ENCODE measurements around the gene CHRNE. TPM values are rescaled to one million over a fixed set of nuclear protein-coding genes. Genes with fewer than 3 reads are reported as not detected.

Gene CHRNE
- total RNA-seq, 1 donor from 2014 or later = 0.69 TPM

DNA sequence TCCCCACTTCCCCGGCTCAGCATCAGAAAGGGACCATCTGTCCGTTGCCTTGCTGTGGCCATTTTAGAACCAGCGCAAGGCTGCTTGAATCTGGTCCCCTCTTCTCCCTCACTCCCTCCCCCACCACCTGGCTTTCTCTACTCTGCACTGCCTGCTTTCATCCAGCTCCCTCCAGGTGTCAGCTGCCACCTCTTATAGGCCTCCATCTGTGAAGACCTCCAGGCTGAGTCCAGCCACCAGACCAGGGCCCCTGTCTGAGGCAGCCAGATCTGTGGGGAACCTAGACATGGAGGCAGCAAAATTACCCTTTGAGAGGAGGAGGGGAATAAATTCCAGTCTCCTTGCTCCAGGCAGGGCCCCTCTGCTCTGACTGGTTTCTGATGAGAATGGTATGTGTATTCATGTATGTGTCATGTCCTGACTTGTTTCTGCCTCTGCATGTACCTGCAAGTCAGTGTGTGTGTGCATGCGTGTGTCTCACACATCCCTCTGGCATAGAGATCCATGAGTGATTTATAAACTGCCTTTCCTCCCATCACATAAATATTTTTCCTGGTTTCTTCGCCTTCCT lies 48.7 kb downstream of the CHRNE start:
- no peak for DNase-seq

- no peak for DNase-seq
Observed at GRCh38 chr17:4853208-4853671, 49.7 kb downstream of the CHRNE start.

DNA sequence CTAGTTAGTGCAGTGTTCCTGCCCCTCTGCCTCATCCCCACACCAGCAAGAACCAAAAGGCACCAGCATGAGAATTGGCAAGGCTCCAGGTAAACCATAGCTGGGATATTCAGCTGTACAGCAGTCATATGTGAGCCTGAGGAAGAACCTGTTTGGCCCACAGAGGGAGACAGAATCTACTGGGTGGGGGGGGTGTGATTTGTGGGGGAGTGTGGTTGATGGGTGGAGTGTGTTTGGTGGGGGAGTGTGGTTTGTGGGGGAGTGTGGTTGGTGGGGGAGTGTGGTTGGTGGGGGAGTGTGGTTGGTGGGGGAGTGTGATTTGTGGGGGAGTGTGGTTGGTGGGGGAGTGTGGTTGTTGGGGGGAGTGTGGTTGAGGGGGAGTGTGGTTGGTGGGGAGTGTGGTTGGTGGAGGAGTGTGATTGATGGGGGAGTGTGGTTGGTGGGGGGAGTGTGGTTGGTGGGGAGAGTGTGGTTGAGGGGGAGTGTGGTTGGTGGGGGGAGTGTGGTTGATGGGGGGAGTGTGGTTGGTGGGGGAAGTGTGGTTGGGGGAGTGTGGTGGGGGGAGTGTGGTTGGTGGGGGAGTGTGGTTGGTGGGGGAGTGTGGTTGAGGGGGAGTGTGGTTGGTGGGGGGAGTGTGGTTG lies 50.2 kb downstream of the CHRNE start:
- no peak for DNase-seq

DNA sequence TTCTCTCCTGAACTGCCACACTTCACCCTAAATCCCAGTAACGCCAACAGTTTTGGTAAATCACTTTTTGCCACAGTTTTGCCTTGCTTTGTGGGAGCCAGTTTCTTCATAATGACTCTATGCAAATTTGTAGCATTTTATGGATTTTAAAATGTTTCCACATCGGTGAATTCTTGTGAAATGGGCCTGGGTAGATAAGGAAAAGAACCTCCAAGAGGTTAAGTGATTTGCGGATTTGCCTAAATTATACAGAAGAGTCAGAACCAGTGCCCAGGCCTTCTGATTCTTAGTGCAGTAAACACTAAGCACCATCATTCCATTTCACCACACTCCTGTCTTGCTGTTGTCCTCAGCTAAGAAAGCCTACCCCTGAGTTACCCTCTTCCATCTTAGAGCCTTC lies 51.8 kb downstream of the CHRNE start:
- no peak for DNase-seq

DNA sequence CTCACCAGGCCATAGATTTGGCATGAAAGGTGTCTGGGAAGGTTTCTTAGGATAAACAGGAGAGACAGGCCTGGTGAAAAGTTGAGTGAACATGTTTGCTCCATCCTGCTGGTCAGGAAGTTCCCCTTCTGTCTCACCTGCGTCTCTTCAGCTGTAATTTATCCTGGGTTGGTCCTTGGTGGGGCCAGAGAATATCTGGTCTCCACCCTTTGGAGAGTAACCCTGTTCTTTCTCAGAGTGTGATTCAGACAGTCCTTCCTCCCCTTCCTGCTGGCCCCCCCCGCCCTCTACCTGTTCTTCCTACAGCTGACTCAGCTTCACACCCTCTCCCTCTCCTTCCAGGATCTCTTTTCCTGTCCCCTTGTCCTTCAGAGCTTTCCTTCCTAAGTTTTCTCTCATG lies 52.7 kb downstream of the CHRNE start:
- no peak for DNase-seq

DNA sequence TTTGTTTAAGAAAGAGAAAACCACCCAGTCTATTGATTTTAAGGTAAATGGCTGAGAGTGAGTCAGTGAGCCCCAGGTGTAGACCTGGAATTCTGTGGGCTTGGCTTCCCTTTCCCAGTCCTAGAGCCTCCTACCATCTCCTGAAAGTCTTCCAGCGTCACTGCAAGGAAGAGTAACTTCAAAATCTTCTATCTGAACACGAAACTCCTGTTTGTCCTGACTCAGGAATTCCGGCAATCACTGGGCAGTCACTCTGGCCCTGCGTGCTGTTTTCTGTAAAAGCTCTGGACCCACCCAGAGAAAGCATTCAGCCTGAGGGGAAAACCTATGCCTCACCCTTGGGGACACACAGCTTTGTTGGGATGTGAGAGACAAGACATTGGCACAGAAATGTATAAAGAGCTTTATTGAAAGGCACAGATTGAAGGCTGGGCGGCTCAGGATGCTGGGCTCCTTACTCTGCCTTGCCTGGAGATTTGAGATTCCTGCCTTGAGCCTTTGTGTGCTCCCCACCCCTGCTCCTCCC lies 53.8 kb downstream of the CHRNE start:
- DNase-seq = no peak

Other genes starting within 250 kb of the CHRNE start
- 20.4 TPM for gene PELP1, start 199.0 kb downstream of the CHRNE start, total RNA-seq
- gene ARRB2, start 192.5 kb downstream of the CHRNE start, total RNA-seq = 13.0 TPM
- gene MED11, start 171.7 kb downstream of the CHRNE start, total RNA-seq = 8.7 TPM
- gene ZMYND15, start 163.3 kb downstream of the CHRNE start, total RNA-seq = 0.89 TPM
- 6.5 TPM for gene CXCL16, start 163.2 kb downstream of the CHRNE start, total RNA-seq
- gene TM4SF5, start 131.2 kb downstream of the CHRNE start, total RNA-seq = not detected
- 1.6 TPM for gene VMO1, start 116.7 kb downstream of the CHRNE start, total RNA-seq
- not detected for gene GLTPD2, start 114.1 kb downstream of the CHRNE start, total RNA-seq
- gene PSMB6, start 106.9 kb downstream of the CHRNE start, total RNA-seq = 78.3 TPM
- gene PLD2, start 95.9 kb downstream of the CHRNE start, total RNA-seq = 24.5 TPM
- 40.9 TPM for gene MINK1, start 69.8 kb downstream of the CHRNE start, total RNA-seq
- gene C17orf107, start 3.6 kb downstream of the CHRNE start, total RNA-seq = 6.0 TPM
- gene GP1BA, start 29.2 kb upstream of the CHRNE start, total RNA-seq = 0.10 TPM
- gene SLC25A11, start 36.9 kb upstream of the CHRNE start, total RNA-seq = 34.2 TPM
- gene RNF167, start 37.2 kb upstream of the CHRNE start, total RNA-seq = 20.6 TPM
- 160 TPM for gene PFN1, start 45.4 kb upstream of the CHRNE start, total RNA-seq
- gene ENO3, start 48.0 kb upstream of the CHRNE start, total RNA-seq = 378 TPM
- 40.7 TPM for gene SPAG7, start 64.7 kb upstream of the CHRNE start, total RNA-seq
- gene CAMTA2, start 84.6 kb upstream of the CHRNE start, total RNA-seq = 17.8 TPM
- gene INCA1, start 94.4 kb upstream of the CHRNE start, total RNA-seq = 0.20 TPM
- 29.1 TPM for gene KIF1C, start 94.9 kb upstream of the CHRNE start, total RNA-seq
- 0.59 TPM for gene SLC52A1, start 132.3 kb upstream of the CHRNE start, total RNA-seq
- gene ZFP3, start 175.4 kb upstream of the CHRNE start, total RNA-seq = 3.1 TPM
- gene ZNF232, start 208.8 kb upstream of the CHRNE start, total RNA-seq = 7.3 TPM
- gene USP6, start 212.9 kb upstream of the CHRNE start, total RNA-seq = 0.20 TPM

Data from skin of body (tissue), 2 donors.